GM03348 (cell line): ENCODE measurements around the gene SLC2A3.
A peak's percentile ranks its signal among the peaks of the same experiment; 100 is the strongest.
"Not testable (repeated sequence)": the region's sequence is repeated elsewhere in the genome, so short reads cannot be mapped to it uniquely, and the experiment has no call there.

ENCODE experiments used
- DNase-seq: peaks from one replicate; pipeline ENCODE4 v3.0.0; 2012; ENCODE audit warnings: low spot score

The SLC2A3 gene

GRCh38 chr12:7950230-7950943, 14.4 kb upstream of the SLC2A3 start:
- DNase-seq: not testable (repeated sequence)

DNA sequence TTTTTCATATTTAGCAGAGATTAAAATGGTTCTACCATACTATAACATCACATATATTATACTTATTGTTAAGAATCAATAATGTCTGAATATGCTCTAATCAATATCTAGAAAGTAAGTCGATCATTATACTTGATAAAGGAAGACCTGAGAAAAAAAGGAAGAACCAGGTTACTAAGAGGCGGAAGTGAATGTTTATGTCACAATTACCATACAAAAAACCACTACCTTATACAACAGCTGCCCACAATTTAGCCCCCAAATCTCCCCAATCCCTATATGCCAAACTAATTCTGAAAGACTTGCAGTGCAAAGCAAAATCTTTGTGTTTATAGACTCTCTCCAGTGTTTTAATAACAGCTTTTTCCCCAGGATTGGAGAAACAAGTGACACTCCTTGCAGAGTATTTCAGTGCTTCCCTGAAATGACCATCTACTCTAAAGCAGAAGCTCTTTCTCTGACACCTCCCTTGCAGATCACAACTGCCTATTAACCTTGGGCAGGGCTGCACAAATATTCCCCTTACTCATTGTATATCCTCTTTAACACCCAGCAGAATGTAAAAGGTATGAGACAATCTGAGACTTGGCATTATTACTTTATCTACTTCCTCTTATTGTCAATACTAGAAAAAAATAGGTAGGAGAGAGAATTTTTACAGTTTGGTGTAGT, 12.7 kb upstream of the SLC2A3 start:
- no peak for DNase-seq

GRCh38 chr12:7947011-7947410, 11.0 kb upstream of the SLC2A3 start:
- no peak for DNase-seq

DNA sequence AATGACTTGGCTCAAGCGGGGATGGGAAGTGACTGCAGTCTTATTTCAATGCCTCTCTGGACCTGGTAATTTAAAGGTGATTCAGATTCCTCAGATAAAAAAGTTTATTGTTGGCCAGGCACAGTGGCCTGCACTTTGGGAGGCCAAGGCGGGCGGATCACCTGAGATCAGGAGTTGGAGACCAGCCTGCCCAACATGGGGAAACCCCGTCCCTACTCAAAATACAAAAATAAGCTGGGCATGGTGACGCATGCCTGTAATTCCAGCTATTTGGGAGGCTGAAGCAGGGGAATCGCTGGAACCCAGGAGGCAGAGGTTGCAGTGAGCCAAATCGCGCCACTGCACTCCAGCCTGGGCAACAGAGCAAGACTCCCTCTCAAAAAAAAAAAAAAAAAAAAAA, 8.8 kb upstream of the SLC2A3 start:
- not testable (repeated sequence) for DNase-seq

- DNase-seq: no peak
Observed at GRCh38 chr12:7940906-7941305, 4.9 kb upstream of the SLC2A3 start.

- no peak for DNase-seq
Observed at GRCh38 chr12:7937833-7938506, 2.0 kb upstream of the SLC2A3 start.

GRCh38 chr12:7934889-7935492, 996 bp downstream of the SLC2A3 start:
- no peak for DNase-seq

DNA sequence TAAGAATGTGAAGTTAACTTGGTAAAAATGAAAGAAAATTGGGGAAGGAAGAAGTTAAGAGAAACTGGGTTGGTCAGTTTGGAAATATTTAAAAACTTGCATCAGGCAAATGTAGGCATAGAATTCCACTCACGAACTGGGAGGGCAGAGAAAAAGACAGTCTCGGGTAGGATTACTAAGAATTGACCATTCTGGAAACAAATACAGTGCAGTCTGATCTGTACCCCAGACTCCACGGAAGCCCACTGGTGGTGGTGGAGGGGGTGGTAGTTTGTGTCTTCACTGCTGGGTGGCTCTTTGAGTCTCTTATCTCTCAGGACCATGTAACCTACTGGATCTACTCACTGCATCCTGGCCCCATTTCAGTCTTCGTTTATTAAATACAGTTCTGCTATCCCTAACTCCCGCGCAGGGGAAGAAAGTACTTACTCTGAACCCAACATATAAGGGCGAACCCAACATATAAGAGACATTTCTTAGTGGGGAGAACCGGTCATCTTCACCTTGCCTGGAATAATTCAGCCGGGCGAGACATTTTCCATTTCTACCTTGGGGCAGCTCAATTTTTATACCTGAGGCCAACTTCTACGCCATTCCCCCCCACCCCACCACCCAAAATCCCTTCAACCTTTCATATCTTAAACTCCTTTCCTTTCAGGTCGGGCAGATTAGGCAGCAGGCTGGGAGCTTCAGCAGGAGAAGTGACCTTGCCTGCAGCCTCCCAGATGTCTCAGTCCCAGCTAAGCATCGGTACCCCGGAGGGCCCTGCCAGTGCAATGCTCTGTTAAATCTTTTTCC, 1.7 kb downstream of the SLC2A3 start:
- no peak for DNase-seq

GRCh38 chr12:7933255-7933726, 2.7 kb downstream of the SLC2A3 start:
- DNase-seq: peak; percentile 91

DNA sequence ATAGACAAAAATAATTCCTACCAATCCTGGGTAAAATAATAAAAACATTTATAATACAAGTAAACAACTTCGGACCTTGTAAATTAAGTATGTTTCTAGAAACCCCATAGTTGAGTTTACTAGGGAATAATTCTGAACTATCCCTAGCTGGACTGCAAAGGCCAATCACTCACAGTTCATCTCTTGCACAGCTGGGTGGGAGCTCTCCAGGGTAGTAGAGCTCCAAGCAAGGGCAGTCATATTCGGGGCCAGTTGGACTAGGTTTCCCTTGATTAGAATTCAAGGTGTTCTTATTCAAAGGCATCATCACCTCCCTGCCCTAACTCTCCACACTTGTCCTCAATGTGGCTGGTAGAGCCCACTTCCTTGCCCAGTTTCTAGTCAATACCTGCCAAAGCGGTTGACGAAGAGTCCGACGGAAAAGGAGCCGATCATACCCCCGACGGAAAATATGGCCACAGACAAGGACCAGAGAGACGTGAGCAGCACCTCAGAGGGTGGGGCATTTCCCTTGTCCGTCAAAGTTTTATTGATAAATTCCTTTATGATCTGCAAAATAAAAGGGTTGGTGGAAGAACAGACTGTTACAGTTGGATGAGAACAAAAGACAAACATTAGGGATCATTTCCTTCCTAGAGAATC, 3.3 kb downstream of the SLC2A3 start:
- DNase-seq: not testable (repeated sequence)

- no peak for DNase-seq
Observed at GRCh38 chr12:7929083-7929792, 6.7 kb downstream of the SLC2A3 start.

DNA sequence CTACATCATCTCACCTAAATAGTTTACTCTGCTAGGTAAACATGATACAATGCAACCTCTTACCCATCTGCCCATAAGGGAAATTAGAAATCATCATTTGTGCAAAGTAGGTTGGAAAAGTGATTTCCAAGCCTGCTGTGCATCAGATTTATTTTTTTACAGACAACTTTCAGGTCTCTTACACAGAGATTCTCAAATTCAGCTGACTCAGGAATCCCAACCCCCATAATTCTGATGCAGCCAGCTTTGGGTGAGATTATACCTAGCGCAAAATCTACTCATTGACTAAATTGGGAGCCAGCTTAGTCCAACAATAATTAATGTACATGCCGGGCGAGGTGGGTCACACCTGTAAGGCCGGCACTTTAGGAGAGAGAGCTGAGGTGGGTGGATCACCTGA, 8.5 kb downstream of the SLC2A3 start:
- DNase-seq: no peak

GRCh38 chr12:7926068-7926666, 9.8 kb downstream of the SLC2A3 start:
- DNase-seq: not testable (repeated sequence)

DNA sequence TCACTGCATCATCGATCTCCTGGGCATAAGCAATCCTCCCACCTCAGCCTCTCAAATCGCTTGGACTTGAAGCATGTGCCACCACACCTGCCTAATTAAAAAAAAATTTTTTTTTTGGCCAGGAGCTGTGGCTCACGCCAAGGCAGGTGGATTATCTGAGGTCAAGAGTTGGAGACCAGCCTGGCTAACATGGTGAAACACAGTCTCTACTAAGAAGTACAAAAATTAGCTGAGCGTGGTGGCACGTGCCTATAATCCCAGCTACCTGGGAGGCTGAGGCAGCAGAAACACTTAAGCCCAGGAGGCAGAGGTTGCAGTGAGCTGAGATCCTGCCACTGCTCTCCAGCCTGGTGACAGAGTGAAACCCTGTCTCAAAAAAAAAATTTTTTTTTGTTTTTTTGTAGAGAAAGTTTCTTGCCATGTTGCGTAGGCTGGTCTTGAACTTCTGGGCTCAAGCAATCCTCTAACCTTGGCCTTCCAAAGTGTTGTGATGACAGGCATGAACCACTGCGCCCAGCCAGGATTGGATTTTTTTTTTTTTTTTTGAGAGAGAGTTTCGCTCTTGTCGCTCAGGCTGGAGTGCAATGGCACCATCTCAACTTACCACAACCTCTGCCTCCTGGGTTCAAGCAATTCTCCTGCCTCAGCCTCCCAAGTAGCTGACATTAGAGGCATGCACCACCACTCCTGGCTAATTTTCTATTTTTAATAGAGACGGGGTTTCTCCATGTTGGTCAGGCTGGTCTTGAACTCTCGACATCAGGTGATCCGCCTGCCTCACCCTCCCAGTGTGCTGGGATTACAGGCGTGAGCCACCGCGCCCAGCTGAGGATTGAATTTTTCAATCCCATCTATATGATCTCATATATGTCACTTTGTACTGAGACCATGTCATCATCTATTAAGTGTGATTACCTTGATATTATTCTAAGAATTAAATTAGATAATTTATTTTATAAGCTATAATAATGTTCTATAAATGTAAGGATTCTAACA, 12.4 kb downstream of the SLC2A3 start:
- DNase-seq: no peak

GRCh38 chr12:7921181-7921580, 14.8 kb downstream of the SLC2A3 start:
- DNase-seq: not testable (repeated sequence)

DNA sequence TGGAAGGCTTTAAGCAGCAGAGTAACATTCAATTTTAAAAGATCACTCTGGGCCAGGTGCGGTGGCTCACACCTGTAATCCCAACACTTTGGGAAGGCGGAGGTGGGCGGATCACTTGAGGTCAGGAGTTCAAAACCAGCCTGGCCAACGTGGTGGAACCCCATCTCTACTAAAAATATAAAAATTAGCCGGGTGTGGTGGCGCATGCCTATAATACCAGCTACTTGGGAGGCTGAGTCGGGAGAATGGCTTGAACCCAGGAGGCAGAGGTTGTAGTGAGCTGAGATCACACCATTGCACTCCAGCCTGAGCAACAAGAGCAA, 17.8 kb downstream of the SLC2A3 start:
- not testable (repeated sequence) for DNase-seq

DNA sequence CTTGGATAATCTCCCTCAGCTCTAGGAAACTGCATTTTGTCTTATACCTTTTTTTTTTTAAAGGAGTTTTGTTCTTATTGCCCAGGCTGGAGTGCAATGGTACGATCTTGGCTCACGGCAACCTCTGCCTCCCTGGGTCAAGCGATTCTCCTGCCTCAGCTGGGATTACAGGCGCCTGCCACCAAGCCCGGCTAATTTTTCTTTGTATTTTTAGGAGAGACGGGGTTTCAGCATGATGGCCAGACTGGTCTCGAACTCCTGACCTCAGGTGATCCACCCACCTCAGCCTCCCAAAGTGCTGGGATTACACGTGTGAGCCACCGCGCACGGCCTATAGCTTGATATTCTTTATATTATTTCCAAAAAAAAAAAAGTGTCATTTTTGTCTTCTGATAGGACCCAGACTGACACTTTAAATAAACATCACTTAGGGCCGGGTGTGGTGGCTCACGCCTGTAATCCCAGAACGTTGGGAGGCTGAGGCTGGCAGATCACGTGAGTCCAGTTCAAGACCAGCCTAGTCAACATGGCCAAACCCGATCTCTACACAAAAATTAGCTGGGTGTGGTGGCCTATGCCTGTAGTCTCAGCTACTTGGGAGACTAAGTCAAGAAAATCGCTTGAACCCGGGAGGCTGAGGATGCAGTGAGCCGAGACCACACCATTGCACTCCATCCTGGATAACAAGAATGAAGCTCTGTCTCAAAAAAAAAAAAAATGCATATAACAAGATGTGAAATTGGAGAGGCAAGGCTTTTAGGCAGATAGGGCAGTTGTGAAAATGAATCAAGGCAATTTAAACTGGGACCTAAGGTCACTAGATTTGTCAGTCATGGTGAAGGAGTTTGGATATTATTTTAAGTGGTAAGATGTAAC, 18.4 kb downstream of the SLC2A3 start:
- no peak for DNase-seq

DNA sequence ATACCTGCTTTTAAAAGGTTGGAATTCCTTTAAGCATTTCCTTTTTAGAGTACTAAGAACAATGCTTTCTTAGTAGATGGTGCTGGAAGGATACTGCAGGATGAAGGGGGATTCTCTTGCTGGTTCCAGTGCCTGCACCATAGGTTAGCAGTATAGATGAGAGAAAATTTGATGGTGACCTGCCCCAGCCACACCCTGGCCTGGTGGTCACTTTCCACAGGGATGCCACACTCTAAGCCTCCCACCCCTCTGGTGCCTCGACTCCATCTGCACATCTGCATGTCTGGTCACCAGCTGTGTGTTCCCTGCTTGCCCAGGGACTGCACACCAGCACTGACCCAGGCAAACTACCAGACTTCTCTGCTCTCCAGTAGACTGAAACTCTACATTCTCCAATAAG, 19.1 kb downstream of the SLC2A3 start:
- DNase-seq: no peak
